HG02588 (cell line): ENCODE data around the gene ATG14.
"Not testable (repeated sequence)": the region's sequence is repeated elsewhere in the genome, so short reads cannot be mapped to it uniquely, and the experiment has no call there.

ENCODE experiments used
- ATAC-seq: cut with Tn5 transposase; IDR thresholded peaks from one replicate; pipeline ENCODE4 v1.9.1; 2021; ENCODE audit warnings: mild to moderate bottlenecking, moderate library complexity; ENCODE audit not compliant: unreplicated experiment

The ATG14 gene

GRCh38 chr14:55433880-55434804 is 22.5 kb upstream of the ATG14 start:
- no peak for ATAC-seq

GRCh38 chr14:55432628-55433027 is 21.0 kb upstream of the ATG14 start:
- no peak for ATAC-seq

GRCh38 chr14:55430024-55430690 is 18.5 kb upstream of the ATG14 start:
- peak; percentile 57 for ATAC-seq

GRCh38 chr14:55427439-55427838 is 15.8 kb upstream of the ATG14 start:
- ATAC-seq: no peak

- no peak for ATAC-seq
Measured at GRCh38 chr14:55426891-55427290, 15.3 kb upstream of the ATG14 start.

GRCh38 chr14:55425091-55425490 is 13.5 kb upstream of the ATG14 start:
- ATAC-seq: no peak

GRCh38 chr14:55423969-55424368 is 12.3 kb upstream of the ATG14 start:
- no peak for ATAC-seq

GRCh38 chr14:55422338-55422737 is 10.7 kb upstream of the ATG14 start:
- ATAC-seq: not testable (repeated sequence)

GRCh38 chr14:55419663-55420062 is 8.0 kb upstream of the ATG14 start:
- no peak for ATAC-seq

- no peak for ATAC-seq
Measured at GRCh38 chr14:55418411-55418810, 6.8 kb upstream of the ATG14 start.

- ATAC-seq: no peak
Measured at GRCh38 chr14:55417955-55418354, 6.3 kb upstream of the ATG14 start.

- no peak for ATAC-seq
Measured at GRCh38 chr14:55416866-55417265, 5.2 kb upstream of the ATG14 start.

GRCh38 chr14:55414551-55414950 is 2.9 kb upstream of the ATG14 start:
- no peak for ATAC-seq

- no peak for ATAC-seq
Measured at GRCh38 chr14:55412676-55413075, 1.0 kb upstream of the ATG14 start.

- ATAC-seq: no peak
Measured at GRCh38 chr14:55410876-55411275, 754 bp downstream of the ATG14 start.

GRCh38 chr14:55404173-55404854 is 7.3 kb downstream of the ATG14 start:
- ATAC-seq: no peak

GRCh38 chr14:55401751-55402150 is 9.9 kb downstream of the ATG14 start:
- ATAC-seq: no peak

GRCh38 chr14:55399852-55400251 is 11.8 kb downstream of the ATG14 start:
- no peak for ATAC-seq

GRCh38 chr14:55399183-55399582 is 12.4 kb downstream of the ATG14 start:
- ATAC-seq: no peak

- ATAC-seq: no peak
Measured at GRCh38 chr14:55398679-55399078, 13.0 kb downstream of the ATG14 start.

- ATAC-seq: no peak
Measured at GRCh38 chr14:55389330-55389729, 22.3 kb downstream of the ATG14 start.

- ATAC-seq: no peak
Measured at GRCh38 chr14:55388160-55388559, 23.5 kb downstream of the ATG14 start.
